A549 (cell line): ENCODE data around the gene MTHFD2L. TPM values are rescaled to one million over a fixed set of nuclear protein-coding genes. Genes with fewer than 3 reads are reported as not detected.

Experiments used
- ATAC-seq, 2 experiments: fragments of 200-7000 bp in 1 of 2; fragments of >200 bp in 1 of 2; cut with Nextera tagmentation in 1 of 2; cut with Tn5 transposase in 1 of 2; 3 replicates each; pipeline versions ENCODE4 v1.8.0 to v1.9.1; 2018 to 2020; ENCODE audit warnings: mild to moderate bottlenecking in 1 of 2, moderate library complexity in 1 of 2
- CTCF ChIA-PET: fragments of 300-600 bp; sonication (Branson Sonifier 250); formaldehyde crosslinking; extraction: SDS; loops from one replicate; lab custom pipeline; 2021; ENCODE audit warnings: antibody characterized with exemption, inconsistent platforms; lab: Yijun Ruan, JAX
- POLR2A ChIA-PET: fragments of 350-600 bp; formaldehyde crosslinking; extraction: SDS; loops from one replicate; lab custom pipeline; 2021; ENCODE audit warnings: antibody characterized with exemption, inconsistent platforms; lab: Yijun Ruan, JAX
- DNase-seq, 2 experiments: peaks; one replicate each; pipeline versions ENCODE4 v3.0.0 to v3.0.0-alpha.2; 2011 to 2016; ENCODE audit warnings: low read depth in 1 of 2, low spot score in 1 of 2
- FAIRE-seq: peaks from 2 replicates; lab custom pipeline; 2011; peaks lifted over from hg19 to GRCh38; lab: Jason Lieb, UNC
- H3K27ac ChIP-seq, 2 experiments: fragments of >200 bp; sonication (Bioruptor Twin); formaldehyde crosslinking; 3 replicates each; pipeline ENCODE4 v1.5.1; 2016 to 2017
- H3K4me1 ChIP-seq: fragments of >200 bp; sonication (Bioruptor Twin); formaldehyde crosslinking; 3 replicates; pipeline ENCODE4 v1.6.1; 2016
- H3K4me2 ChIP-seq: fragments of >200 bp; sonication (Bioruptor Twin); formaldehyde crosslinking; 3 replicates; pipeline ENCODE4 v1.6.1; 2016
- H3K4me3 ChIP-seq: fragments of >200 bp; sonication (Bioruptor Twin); formaldehyde crosslinking; 3 replicates; pipeline ENCODE4 v1.5.1; 2016
- H3K9me3 ChIP-seq: fragments of >200 bp; sonication (Bioruptor Twin); formaldehyde crosslinking; 3 replicates; pipeline ENCODE4 v1.6.1; 2016
- BCL3 ChIP-seq: fragments of >200 bp; sonication (Bioruptor Twin); formaldehyde crosslinking; IDR thresholded peaks from 3 replicates; pipeline ENCODE4 v1.6.1; 2016
- CBX2 ChIP-seq: fragments of 200-600 bp; sonication (generic); IDR thresholded peaks from 2 replicates; pipeline ENCODE4 v1.6.1; 2016; ENCODE audit warnings: low read depth, mild to moderate bottlenecking, borderline replicate concordance
- CEBPB ChIP-seq, 2 experiments: fragments of >200 bp in 1 of 2; sonication (Bioruptor Twin) in 1 of 2; formaldehyde crosslinking in 1 of 2; IDR thresholded peaks; 2 replicates each; pipeline ENCODE4 v1.6.1; 2012 to 2016
- CHD4 ChIP-seq: fragments of 200-600 bp; sonication (generic); IDR thresholded peaks from 2 replicates; pipeline ENCODE4 v1.6.1; 2016; ENCODE audit warnings: antibody characterized with exemption, mild to moderate bottlenecking, borderline replicate concordance
- EHMT2 ChIP-seq: fragments of 200-600 bp; sonication (generic); IDR thresholded peaks from 2 replicates; pipeline ENCODE4 v1.6.1; 2016; ENCODE audit warnings: antibody characterized with exemption, low read depth, mild to moderate bottlenecking, moderate library complexity
- EP300 ChIP-seq, 2 experiments: fragments of >200 bp; sonication (Bioruptor Twin); formaldehyde crosslinking; IDR thresholded peaks; 2 replicates in 1 of 2; 3 replicates in 1 of 2; pipeline ENCODE4 v1.6.1; 2016 to 2017
- FOSL2 ChIP-seq, 2 experiments: fragments of 450-650 bp in 1 of 2; fragments of >200 bp in 1 of 2; sonication (Bioruptor Twin) in 1 of 2; formaldehyde crosslinking; IDR thresholded peaks; 2 replicates each; pipeline versions ENCODE4 v1.5.0 to v1.6.1; 2016 to 2020; ENCODE audit warnings: mild to moderate bottlenecking in 1 of 2, moderate library complexity in 1 of 2
- HMGXB4 ChIP-seq: fragments of 250-450 bp; sonication (Bioruptor Pico); IDR thresholded peaks from 2 replicates; pipeline ENCODE4 v1.5.0; 2021; ENCODE audit warnings: mild to moderate bottlenecking, moderate library complexity, borderline replicate concordance
- HOXA7 ChIP-seq: fragments of 250-450 bp; sonication (Bioruptor Pico); IDR thresholded peaks from 2 replicates; pipeline ENCODE4 v1.5.0; 2020; ENCODE audit warnings: mild to moderate bottlenecking, moderate library complexity
- HOXB13 ChIP-seq: fragments of 250-450 bp; sonication (Bioruptor Pico); IDR thresholded peaks from 2 replicates; pipeline ENCODE4 v1.5.0; 2020; ENCODE audit warnings: low read depth, mild to moderate bottlenecking, moderate library complexity
- JUN ChIP-seq, 2 experiments: fragments of >200 bp; sonication (Bioruptor Twin); formaldehyde crosslinking; IDR thresholded peaks; 2 replicates in 1 of 2; 3 replicates in 1 of 2; pipeline ENCODE4 v1.6.1; 2016 to 2017
- JUNB ChIP-seq: fragments of >200 bp; sonication (Bioruptor Twin); formaldehyde crosslinking; IDR thresholded peaks from 2 replicates; pipeline ENCODE4 v1.6.1; 2016
- MAFK ChIP-seq: fragments of 450-650 bp; IDR thresholded peaks from 2 replicates; pipeline ENCODE4 v1.6.1; 2014; ENCODE audit not compliant: partially characterized antibody
- NFE2L2 ChIP-seq: fragments of 150-350 bp; conservative IDR thresholded peaks from 2 replicates; pipeline ENCODE4 v1.6.1; 2014; ENCODE audit warnings: low read length
- PHF8 ChIP-seq: fragments of 200-600 bp; sonication (generic); IDR thresholded peaks from 2 replicates; pipeline ENCODE4 v1.6.1; 2016; ENCODE audit warnings: low read depth, mild to moderate bottlenecking, antibody characterized with exemption, moderate library complexity, borderline replicate concordance
- POLR2AphosphoS2 ChIP-seq: conservative IDR thresholded peaks from 2 replicates; pipeline ENCODE4 v1.6.1; 2012; ENCODE audit warnings: low read length, improper control_type of control experiment, inconsistent platforms
- RARB ChIP-seq: fragments of 250-450 bp; sonication (Bioruptor Pico); IDR thresholded peaks from 2 replicates; pipeline ENCODE4 v1.8.0; 2021; ENCODE audit warnings: mild to moderate bottlenecking, moderate library complexity
- RCOR1 ChIP-seq: fragments of 150-350 bp; IDR thresholded peaks from 2 replicates; pipeline ENCODE4 v1.6.1; 2014; ENCODE audit warnings: antibody characterized with exemption, low read length, low read depth
- RFX5 ChIP-seq: fragments of 450-650 bp; IDR thresholded peaks from 2 replicates; pipeline ENCODE4 v1.7.1; 2014; ENCODE audit warnings: antibody characterized with exemption, mild to moderate bottlenecking, moderate library complexity
- RNF2 ChIP-seq: fragments of 200-600 bp; sonication (generic); IDR thresholded peaks from 2 replicates; pipeline ENCODE4 v1.6.1; 2016; ENCODE audit warnings: low read depth, mild to moderate bottlenecking, antibody characterized with exemption, moderate library complexity, borderline replicate concordance
- ZC3H11A ChIP-seq: fragments of 450-650 bp; IDR thresholded peaks from 2 replicates; pipeline ENCODE4 v1.6.1; 2014; ENCODE audit warnings: antibody characterized with exemption, mild to moderate bottlenecking
- ZFP36 ChIP-seq: fragments of 450-650 bp; IDR thresholded peaks from 2 replicates; pipeline ENCODE4 v1.6.1; 2014; ENCODE audit warnings: borderline replicate concordance; ENCODE audit not compliant: partially characterized antibody
- ZNF302 ChIP-seq: fragments of 250-450 bp; sonication (Bioruptor Pico); IDR thresholded peaks from 2 replicates; pipeline ENCODE4 v1.9.0; 2021; ENCODE audit warnings: inconsistent platforms, mild to moderate bottlenecking, moderate library complexity
- ZSCAN20 ChIP-seq: fragments of 250-450 bp; sonication (Bioruptor Pico); IDR thresholded peaks from 2 replicates; pipeline ENCODE4 v1.8.0; 2022; ENCODE audit warnings: mild to moderate bottlenecking, moderate library complexity
- WGBS: methylation state at CpG from one replicate; pipeline ENCODE4 v1.1.6; 2017; ENCODE audit errors: missing lambda C conversion rate; 5-methylcytosine and 5-hydroxymethylcytosine counted together
- polyA plus RNA-seq, 4 experiments: library from polyadenylated mRNA; depleted of rRNA in 3 of 4; stranded (reverse); fragments of >200 nt; fragmentation: RNase III in 1 of 4; extraction: RNeasy Plus Mini Kit Qiagen cat#74134 plus additional on column Dnase treatment in 1 of 4; gene quantifications; 2 replicates in 3 of 4; 3 replicates in 1 of 4; pipeline ENCODE4 v1.2.3, GENCODE V29; 2011 to 2017
- TF ChIP-seq, protein P1 (sequence below): IDR thresholded peaks from 2 replicates; pipeline ENCODE4 v1.6.1; 2012; ENCODE audit warnings: low read depth, borderline replicate concordance

MTHFD2L gene
- polyA plus RNA-seq, 2 of the 4 experiments (the other 2 are of a cell fraction), result 8.5 to 19.3 TPM

- no peak for ATAC-seq
- WGBS, result 83% methylated on average over 3 of the region's 3 CpGs
- ChIA-PET CTCF (no interaction called here), POLR2A (no interaction called here)
- Histone ChIP-seq H3K4me2 (peak overlapping the region; percentile 22; the same call in 1 of the 3 replicates), H3K4me1 (peaks cover 37% of the 10 kb centered on the region), H3K4me3 (no peak overlapping the region), H3K9me3 (no peaks in the 10 kb centered on the region), H3K27ac (no peak overlapping the region)
- TF ChIP-seq JUNB (no peak), FOSL2 (IDR thresholded peaks at IDR 0.05) (no peak), FOSL2 (CRISPR knock-in tag; IDR thresholded peaks at IDR 0.05) (no peak), EHMT2 (no peak), ZSCAN20 (CRISPR knock-in tag) (no peak), PHF8 (no peak), CEBPB (IDR thresholded peaks at IDR 0.05) (no peak), CHD4 (no peak), EP300 (IDR thresholded peaks at IDR 0.05) (no peak), HOXA7 (CRISPR knock-in tag) (no peak), RNF2 (no peak), MAFK (no peak), RFX5 (no peak)
- FAIRE-seq, result no peak
- DNase-seq, result no peak
Measured at GRCh38 chr4:74203467-74203866, 45.5 kb downstream of the MTHFD2L start.

DNA sequence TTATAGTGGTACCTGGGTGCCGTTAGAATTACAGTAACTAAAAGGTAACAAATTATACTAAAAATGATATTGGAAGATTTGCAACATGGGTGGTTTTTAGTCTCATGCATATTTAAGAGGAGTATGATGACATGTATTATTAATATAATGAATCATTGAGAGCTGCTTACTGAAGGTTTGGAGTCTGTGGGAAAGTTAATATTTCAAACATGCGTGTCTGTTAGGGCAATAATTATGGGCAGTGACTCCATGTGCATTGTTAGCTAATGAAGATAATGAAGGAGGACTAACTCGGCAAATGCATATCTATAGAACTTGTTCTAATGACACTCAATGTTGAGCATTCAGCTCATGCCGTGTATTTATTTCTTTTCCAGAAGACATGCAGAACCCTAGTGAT, 47.1 kb downstream of the MTHFD2L start:
- no peak for TF ChIP-seq ZNF302 (CRISPR knock-in tag)
- no peak for TF ChIP-seq RCOR1
- TF ChIP-seq JUNB, result no peak
- no peak for TF ChIP-seq ZFP36
- TF ChIP-seq BCL3, result no peak
- no peak for TF ChIP-seq CBX2
- no peak for TF ChIP-seq EHMT2
- no peak for TF ChIP-seq EP300 (IDR thresholded peaks at IDR 0.05)
- TF ChIP-seq RFX5, result no peak
- no peak for TF ChIP-seq HOXB13
- TF ChIP-seq, protein P1, sequence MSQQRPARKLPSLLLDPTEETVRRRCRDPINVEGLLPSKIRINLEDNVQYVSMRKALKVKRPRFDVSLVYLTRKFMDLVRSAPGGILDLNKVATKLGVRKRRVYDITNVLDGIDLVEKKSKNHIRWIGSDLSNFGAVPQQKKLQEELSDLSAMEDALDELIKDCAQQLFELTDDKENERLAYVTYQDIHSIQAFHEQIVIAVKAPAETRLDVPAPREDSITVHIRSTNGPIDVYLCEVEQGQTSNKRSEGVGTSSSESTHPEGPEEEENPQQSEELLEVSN, result no peak
- no peak for TF ChIP-seq FOSL2 (IDR thresholded peaks at IDR 0.05)
- TF ChIP-seq FOSL2 (CRISPR knock-in tag; IDR thresholded peaks at IDR 0.05), result no peak
- TF ChIP-seq HMGXB4 (CRISPR knock-in tag), result no peak
- TF ChIP-seq ZC3H11A, result no peak
- TF ChIP-seq RARB (CRISPR knock-in tag), result no peak
- TF ChIP-seq POLR2AphosphoS2, result no peak
- no peak for TF ChIP-seq JUN (IDR thresholded peaks at IDR 0.05)
- no peak for TF ChIP-seq NFE2L2
- Histone ChIP-seq H3K4me3 (no peak overlapping the region), H3K4me2 (no peak overlapping the region), H3K4me1 (peaks cover 37% of the 10 kb centered on the region), H3K9me3 (no peaks in the 10 kb centered on the region), H3K27ac (no peak overlapping the region)
- ChIA-PET CTCF (no interaction called here), POLR2A (no interaction called here)
- 94% methylated on average over 4 of the region's 4 CpGs for WGBS
- DNase-seq (no peak), FAIRE-seq (no peak), ATAC-seq (no peak)
